Pancreas (tissue), 10 donors: ENCODE results near the gene ELMOD1. TPM values are rescaled to one million over a fixed set of nuclear protein-coding genes. Genes with fewer than 3 reads are reported as not detected.

Experiments used
- ATAC-seq, 4 donors: fragments of 200-7000 bp; cut with Tn5 transposase; one replicate each; pipeline versions ENCODE4 v1.8.0 to v1.9.1; 2020; ENCODE audit warnings: mild to moderate bottlenecking in 4 of 4, moderate library complexity in 4 of 4
- DNase-seq, 6 donors: peaks; one replicate each; pipeline ENCODE4 v3.0.0-alpha.2; 2020
- FAIRE-seq: peaks from 2 replicates; lab custom pipeline; 2012; peaks lifted over from hg19 to GRCh38; lab: Jason Lieb, UNC
- H3K27ac ChIP-seq, 4 donors: fragments of 200-600 bp; sonication (generic); 1 replicate in 3 of 4; 2 replicates in 1 of 4; pipeline versions ENCODE4 v1.5.0 to v1.8.0; 2020
- H3K27me3 ChIP-seq, 4 donors: fragments of 200-600 bp; one replicate each; pipeline ENCODE4 v1.8.0; 2021
- H3K36me3 ChIP-seq, 3 donors: fragments of 200-600 bp; sonication (generic) in 1 of 3; one replicate each; pipeline versions ENCODE4 v1.5.0 to v1.8.0; 2020 to 2021
- H3K4me1 ChIP-seq, 3 donors: fragments of 200-600 bp; one replicate each; pipeline ENCODE4 v1.8.0; 2021
- H3K4me3 ChIP-seq, 4 donors: fragments of 200-600 bp; sonication (generic) in 2 of 4; one replicate each; pipeline versions ENCODE4 v1.5.0 to v1.8.0; 2020 to 2021
- H3K9me3 ChIP-seq, 4 donors: fragments of 200-600 bp; one replicate each; pipeline ENCODE4 v1.8.0; 2021
- WGBS, 2 donors: extraction: QIAGEN DNeasy Blood & Tissue Kit; methylation state at CpG; one replicate each; pipeline ENCODE4 v1.1.7; 2013; 5-methylcytosine and 5-hydroxymethylcytosine counted together
- intact Hi-C, 3 donors: fragments of 100-400 bp; cut with DNase I; formaldehyde crosslinking; loops; one replicate each; pipeline versions ENCODE4 v1.11.1 to v1.14.2; 2022
- polyA plus RNA-seq, 2 donors: library from polyadenylated mRNA; stranded (reverse); fragments of 200-250 nt; gene quantifications; one replicate each; pipeline ENCODE4 v1.2.3, GENCODE V29; 2013
- total RNA-seq, 6 donors: library from RNA; stranded (reverse); fragmentation: NEBNext Ultra II Directional in 4 of 6; extraction: Animal tissue kit (Norgen Biotek cat#: 25700) in 4 of 6; gene quantifications; one replicate each; pipeline versions ENCODE4 v1.2.1 to v1.2.4, GENCODE V29; 2021 to 2023
- TF ChIP-seq, protein P1 (sequence below), 4 donors: fragments of 200-600 bp; sonication (generic) in 3 of 4; IDR thresholded peaks; one replicate each; pipeline versions ENCODE4 v1.5.0 to v1.8.0; 2021; ENCODE audit warnings: antibody characterized with exemption in 4 of 4
- donor health status: healthy with polysubstance abuse.
- donor health status: DM: no; HTN: no; CAD: no; lungs with moderate emphysema.
- donor health status: DM: no; HTN: no; CAD: no.
- donor health status: control.
- donor health status: control.
- donor health status: Bipolar disorder and iron deficiency.
- donor health status: DM: yes; HTN: yes; CAD: no.
- donor health status: DM: no; HTN: no; CAD: no.
- donor health status: DM: no; HTN: no; CAD: no.
- donor health status: DM: yes; HTN: yes; CAD: no.

Gene ELMOD1
- total and polyA plus RNA-seq, 8 donors = 0.09 to 0.12 TPM; not detected in 6

DNA sequence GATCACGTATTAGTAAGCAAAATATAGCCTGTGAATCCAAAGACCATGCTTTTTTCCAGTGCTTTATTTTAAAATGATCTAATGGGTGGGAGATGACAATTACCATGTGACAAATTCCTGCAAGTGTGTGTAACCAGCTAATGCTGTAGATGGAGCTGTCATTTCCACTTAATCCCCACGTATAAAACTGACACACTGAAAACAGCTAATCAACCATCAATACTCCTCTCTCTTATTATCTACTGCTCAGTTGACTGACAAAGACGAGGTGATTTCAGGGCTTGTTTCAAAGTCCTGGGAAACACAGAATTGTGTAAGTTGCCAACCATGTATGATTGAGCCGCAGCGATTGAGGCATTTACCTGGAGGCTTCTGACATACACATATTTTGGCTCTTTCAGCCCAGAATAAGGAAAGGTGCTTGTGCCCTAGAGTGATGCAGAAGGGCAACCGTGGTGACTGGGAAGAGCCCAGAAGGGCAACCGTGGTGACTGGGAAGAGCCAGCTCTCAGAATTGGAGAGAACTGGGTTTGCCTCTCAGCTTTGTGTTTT is 111.2 kb downstream of the ELMOD1 start:
- H3K4me3 ChIP-seq = no peak overlapping the region
- FAIRE-seq (no peak), DNase-seq (no peak), ATAC-seq (no peak)
- no peaks in the 10 kb centered on the region for H3K4me1 ChIP-seq
- TF ChIP-seq, protein P1, sequence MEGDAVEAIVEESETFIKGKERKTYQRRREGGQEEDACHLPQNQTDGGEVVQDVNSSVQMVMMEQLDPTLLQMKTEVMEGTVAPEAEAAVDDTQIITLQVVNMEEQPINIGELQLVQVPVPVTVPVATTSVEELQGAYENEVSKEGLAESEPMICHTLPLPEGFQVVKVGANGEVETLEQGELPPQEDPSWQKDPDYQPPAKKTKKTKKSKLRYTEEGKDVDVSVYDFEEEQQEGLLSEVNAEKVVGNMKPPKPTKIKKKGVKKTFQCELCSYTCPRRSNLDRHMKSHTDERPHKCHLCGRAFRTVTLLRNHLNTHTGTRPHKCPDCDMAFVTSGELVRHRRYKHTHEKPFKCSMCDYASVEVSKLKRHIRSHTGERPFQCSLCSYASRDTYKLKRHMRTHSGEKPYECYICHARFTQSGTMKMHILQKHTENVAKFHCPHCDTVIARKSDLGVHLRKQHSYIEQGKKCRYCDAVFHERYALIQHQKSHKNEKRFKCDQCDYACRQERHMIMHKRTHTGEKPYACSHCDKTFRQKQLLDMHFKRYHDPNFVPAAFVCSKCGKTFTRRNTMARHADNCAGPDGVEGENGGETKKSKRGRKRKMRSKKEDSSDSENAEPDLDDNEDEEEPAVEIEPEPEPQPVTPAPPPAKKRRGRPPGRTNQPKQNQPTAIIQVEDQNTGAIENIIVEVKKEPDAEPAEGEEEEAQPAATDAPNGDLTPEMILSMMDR (IDR thresholded peaks at IDR 0.05) = no peak
- WGBS, 2 donors = 65 to 71% methylated on average over 7 of the region's 7 CpGs
- H3K27ac ChIP-seq = no peak overlapping the region
- no peaks in the 10 kb centered on the region for H3K36me3 ChIP-seq
- intact Hi-C loops = no loop called here
- H3K9me3 ChIP-seq = no peaks in the 10 kb centered on the region
- no peaks in the 10 kb centered on the region for H3K27me3 ChIP-seq

DNA sequence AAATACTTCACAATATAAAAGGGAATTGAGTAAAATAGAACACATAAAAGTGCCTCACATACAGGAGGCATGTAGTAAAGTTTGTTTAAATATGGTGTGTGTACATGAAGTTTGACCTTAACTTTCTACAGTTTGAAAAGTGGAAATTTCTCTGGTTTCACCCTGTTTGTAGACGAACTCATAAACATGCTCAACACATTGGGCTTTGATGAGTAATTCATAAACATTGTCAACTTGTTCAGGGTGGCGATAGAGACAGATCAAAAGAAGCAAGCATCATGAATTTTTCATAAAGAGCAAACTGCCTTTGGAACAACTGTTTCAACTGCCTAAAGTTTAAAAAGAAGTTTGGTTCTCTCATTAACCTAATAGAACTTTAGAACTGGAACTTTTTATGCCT is 111.8 kb downstream of the ELMOD1 start:
- H3K36me3 ChIP-seq = no peaks in the 10 kb centered on the region
- no peaks in the 10 kb centered on the region for H3K4me1 ChIP-seq
- H3K27me3 ChIP-seq = no peaks in the 10 kb centered on the region
- FAIRE-seq (no peak), DNase-seq (no peak), ATAC-seq (no peak)
- H3K9me3 ChIP-seq = no peaks in the 10 kb centered on the region
- intact Hi-C loops = no loop called here
- TF ChIP-seq, protein P1 (IDR thresholded peaks at IDR 0.05) = no peak
- 45 to 50% methylated on average over 2 of the region's 2 CpGs for WGBS, 2 donors
- no peak overlapping the region for H3K4me3 ChIP-seq
- no peak overlapping the region for H3K27ac ChIP-seq

DNA sequence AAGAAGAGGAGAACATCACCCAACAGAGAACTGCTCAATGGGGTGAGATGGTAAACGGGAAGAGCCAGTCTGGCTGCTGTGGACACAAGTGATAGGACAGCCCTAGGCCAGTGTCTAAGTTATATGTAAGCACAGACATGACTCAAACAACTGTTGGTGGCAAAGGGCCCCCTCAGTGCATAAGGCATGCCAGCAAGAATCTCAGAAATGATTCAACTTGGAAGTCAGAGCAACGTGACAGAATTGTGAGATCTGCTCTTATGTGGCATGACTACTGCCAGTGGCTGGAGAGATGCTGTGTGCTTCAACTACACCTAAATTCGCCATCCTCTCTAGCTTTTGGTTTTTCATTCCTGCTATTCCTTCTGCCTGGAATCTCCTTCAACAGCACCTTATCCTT is 113.5 kb downstream of the ELMOD1 start:
- DNase-seq (no peak), ATAC-seq (no peak), FAIRE-seq (no peak)
- Histone ChIP-seq H3K27ac (no peak overlapping the region), H3K9me3 (no peaks in the 10 kb centered on the region), H3K4me3 (no peak overlapping the region), H3K27me3 (no peaks in the 10 kb centered on the region), H3K4me1 (no peaks in the 10 kb centered on the region), H3K36me3 (no peaks in the 10 kb centered on the region)
- 58 to 61% methylated on average over 3 of the region's 3 CpGs for whole genome bisulfite sequencing, 2 donors
- intact Hi-C loops = no loop called here
- TF ChIP-seq, protein P1 (IDR thresholded peaks at IDR 0.05) = no peak

DNA sequence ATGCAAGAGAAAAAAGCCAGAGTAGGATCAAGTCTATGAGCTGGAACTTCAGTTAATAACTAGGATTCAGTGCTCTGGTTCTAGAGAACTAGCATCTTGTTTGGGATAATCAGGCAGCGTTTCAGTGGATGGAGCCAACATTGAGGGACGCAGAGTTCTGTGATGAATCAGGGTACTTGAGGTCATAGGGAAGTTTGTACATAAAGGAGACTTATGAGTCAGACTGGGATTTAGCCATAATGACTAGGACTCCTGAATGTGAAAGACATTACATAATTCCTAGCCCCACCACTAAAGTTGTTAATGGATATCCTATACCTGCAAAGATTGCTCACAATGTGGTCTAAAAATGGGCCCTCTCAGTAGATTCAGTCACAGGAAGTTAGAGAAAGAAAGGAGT is 114.1 kb downstream of the ELMOD1 start:
- Histone ChIP-seq H3K27ac (no peak overlapping the region), H3K36me3 (no peaks in the 10 kb centered on the region), H3K27me3 (no peaks in the 10 kb centered on the region), H3K9me3 (no peaks in the 10 kb centered on the region), H3K4me3 (no peak overlapping the region), H3K4me1 (no peaks in the 10 kb centered on the region)
- TF ChIP-seq, protein P1 (IDR thresholded peaks at IDR 0.05) = no peak
- DNase-seq (no peak), FAIRE-seq (no peak), ATAC-seq (no peak)
- intact Hi-C loops = no loop called here
- 81 to 92% methylated on average over 2 of the region's 2 CpGs for WGBS, 2 donors

DNA sequence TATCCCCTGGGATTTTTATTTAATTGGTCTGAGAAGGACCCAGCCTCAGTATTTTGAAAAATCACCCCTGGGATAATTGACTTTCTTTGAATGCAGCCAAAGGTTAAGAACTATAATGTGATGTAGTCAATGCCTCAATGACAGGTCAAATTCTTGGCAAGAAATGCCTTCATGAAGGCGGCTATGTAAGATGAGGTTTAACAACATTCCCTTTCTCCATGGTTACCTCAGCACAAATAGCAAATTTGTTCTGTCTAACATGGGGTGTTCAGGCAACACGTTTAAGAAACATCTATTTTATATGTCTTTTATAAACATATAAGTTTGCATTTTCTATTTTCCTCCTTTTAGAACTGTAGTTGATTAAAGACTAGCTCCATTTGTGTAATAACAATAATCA is 115.6 kb downstream of the ELMOD1 start:
- no peak overlapping the region for H3K4me3 ChIP-seq
- no peak overlapping the region for H3K27ac ChIP-seq
- intact Hi-C loops = no loop called here
- H3K27me3 ChIP-seq = no peaks in the 10 kb centered on the region
- TF ChIP-seq, protein P1 (IDR thresholded peaks at IDR 0.05) = no peak
- H3K4me1 ChIP-seq = no peaks in the 10 kb centered on the region
- no peaks in the 10 kb centered on the region for H3K9me3 ChIP-seq
- FAIRE-seq (no peak), ATAC-seq (no peak), DNase-seq (no peak)
- H3K36me3 ChIP-seq = no peaks in the 10 kb centered on the region
- WGBS, 2 donors = 43 to 49% methylated on average over 2 of the region's 2 CpGs
